ENCODE measurements around the gene SYT7. TPM values are rescaled to one million over a fixed set of nuclear protein-coding genes. Genes with fewer than 3 reads are reported as not detected.
A peak's percentile ranks its signal among the peaks of the same experiment; 100 is the strongest.
"Not testable (repeated sequence)": the region's sequence is repeated elsewhere in the genome, so short reads cannot be mapped to it uniquely, and the experiment has no call there.

The SYT7 gene
- total RNA-seq, 4 donors from 2014 or later = 5.4 to 8.4 (median 7.5) TPM

- WGBS = 64% methylated on average over 5 of the region's 5 CpGs
- Histone ChIP-seq H3K9me3 (no peaks in the 10 kb centered on the region), H3K36me3 (peaks cover 2% of the 10 kb centered on the region), H3K27ac (peak overlapping the region; percentile 84), H3K4me3 (no peak overlapping the region), H3K4me1 (peaks cover 32% of the 10 kb centered on the region), H3K27me3 (no peaks in the 10 kb centered on the region)
- TF ChIP-seq EP300 (IDR thresholded peaks at IDR 0.05) = no peak
- TF ChIP-seq CTCF (IDR thresholded peaks at IDR 0.05) = no peak
- TF ChIP-seq POLR2AphosphoS5 (IDR thresholded peaks at IDR 0.05) = no peak
- no peak for TF ChIP-seq POLR2A (IDR thresholded peaks at IDR 0.05)
- DNase-seq (ENCODE audit: low spot score in 2 of 2) = no peak
Observed at GRCh38 chr11:61472868-61473267, 108.0 kb downstream of the SYT7 start.

- Histone ChIP-seq H3K4me1 (peaks cover 26% of the 10 kb centered on the region), H3K4me3 (no peak overlapping the region), H3K9me3 (no peaks in the 10 kb centered on the region), H3K36me3 (peaks cover 2% of the 10 kb centered on the region), H3K27ac (peak overlapping the region; percentile 84), H3K27me3 (no peaks in the 10 kb centered on the region)
- TF ChIP-seq POLR2A (IDR thresholded peaks at IDR 0.05) (no peak), POLR2AphosphoS5 (IDR thresholded peaks at IDR 0.05) (no peak), CTCF (IDR thresholded peaks at IDR 0.05) (no peak), EP300 (IDR thresholded peaks at IDR 0.05) (no peak)
- WGBS = 44% methylated on average over 5 of the region's 5 CpGs
- DNase-seq (ENCODE audit: low spot score in 2 of 2) = peak; percentile 80 to 88
Observed at GRCh38 chr11:61472282-61472681, 108.6 kb downstream of the SYT7 start.

GRCh38 chr11:61468002-61468401 lies 112.9 kb downstream of the SYT7 start:
- 79% methylated on average over 7 of the region's 7 CpGs for WGBS
- no peaks in the 10 kb centered on the region for H3K9me3 ChIP-seq
- no peak for DNase-seq (ENCODE audit: low spot score in 2 of 2)
- no peak overlapping the region for H3K4me3 ChIP-seq
- peaks cover 10% of the 10 kb centered on the region for H3K4me1 ChIP-seq
- H3K36me3 ChIP-seq = peaks cover 7% of the 10 kb centered on the region
- TF ChIP-seq POLR2AphosphoS5 (IDR thresholded peaks at IDR 0.05) (no peak), CTCF (IDR thresholded peaks at IDR 0.05) (no peak), POLR2A (IDR thresholded peaks at IDR 0.05) (no peak), EP300 (IDR thresholded peaks at IDR 0.05) (no peak)
- no peak overlapping the region for H3K27ac ChIP-seq
- no peaks in the 10 kb centered on the region for H3K27me3 ChIP-seq

GRCh38 chr11:61467602-61468001 lies 113.3 kb downstream of the SYT7 start:
- not testable (repeated sequence) for H3K36me3 ChIP-seq; H3K27me3 ChIP-seq; H3K4me3 ChIP-seq; H3K27ac ChIP-seq; H3K9me3 ChIP-seq; DNase-seq (ENCODE audit: low spot score in 2 of 2); H3K4me1 ChIP-seq
- WGBS = 75% methylated on average over 6 of the region's 6 CpGs

Other genes with a start within 250 kb of the SYT7 start
- 100 to 1,000 TPM; 151 to 219 (median 182) TPM for gene DDB1, start 248.0 kb downstream of the SYT7 start, total RNA-seq
- gene TKFC, start 247.8 kb downstream of the SYT7 start, total RNA-seq = 10 to 100 TPM; 38.6 to 55.3 (median 47.8) TPM
- gene CYB561A3, start 219.2 kb downstream of the SYT7 start, total RNA-seq = 100 to 1,000 TPM in 1 of 4 donors, 10 to 100 TPM in 3; 39.9 to 110 (median 79.8) TPM
- 10 to 100 TPM; 22.3 to 43.5 (median 34.2) TPM for gene TMEM138, start 218.7 kb downstream of the SYT7 start, total RNA-seq
- 10 to 100 TPM in 1 of 4 donors, 1 to 10 TPM in 3; 6.0 to 15.4 (median 8.5) TPM for gene TMEM216, start 188.5 kb downstream of the SYT7 start, total RNA-seq
- gene CPSF7, start 151.1 kb downstream of the SYT7 start, total RNA-seq = 10 to 100 TPM; 57.2 to 76.2 (median 70.7) TPM
- 10 to 100 TPM; 36.6 to 53.0 (median 48.4) TPM for gene SDHAF2, start 151.0 kb downstream of the SYT7 start, total RNA-seq
- 1 to 10 TPM in 3 of 4 donors, not detected in 1; 1.1 to 2.1 (median 1.2) TPM for gene LRRC10B, start 72.3 kb downstream of the SYT7 start, total RNA-seq
- gene DAGLA, start 99.3 kb upstream of the SYT7 start, total RNA-seq = 1 to 10 TPM in 1 of 4 donors, under 1 TPM in 3; 0.64 to 1.2 (median 0.87) TPM
- gene MYRF, start 171.6 kb upstream of the SYT7 start, total RNA-seq = 1 to 10 TPM in 1 of 4 donors, under 1 TPM in 3; 0.24 to 2.8 (median 0.83) TPM
- 10 to 100 TPM; 29.7 to 44.8 (median 35.9) TPM for gene TMEM258, start 211.5 kb upstream of the SYT7 start, total RNA-seq
- gene FEN1, start 211.8 kb upstream of the SYT7 start, total RNA-seq = 10 to 100 TPM in 2 of 4 donors, 1 to 10 TPM in 2; 6.9 to 14.0 (median 9.2) TPM
- gene FADS1, start 235.9 kb upstream of the SYT7 start, total RNA-seq = 10 to 100 TPM; 16.4 to 69.6 (median 46.6) TPM
- 100 to 1,000 TPM; 130 to 455 (median 327) TPM for gene FADS2, start 247.2 kb upstream of the SYT7 start, total RNA-seq